ENCODE measurements around the gene UST.
"Not testable (repeated sequence)": the region's sequence is repeated elsewhere in the genome, so short reads cannot be mapped to it uniquely, and the experiment has no call there.

UST gene

GRCh38 chr6:148978298-148978697 lies 231.5 kb downstream of the UST start:
- DNase-seq (ENCODE audit: low read depth), result not testable (repeated sequence)

GRCh38 chr6:148979014-148979901 lies 232.4 kb downstream of the UST start:
- DNase-seq (ENCODE audit: low read depth), result no peak

GRCh38 chr6:148980234-148980633 lies 233.4 kb downstream of the UST start:
- no peak for DNase-seq (ENCODE audit: low read depth)

- no peak for DNase-seq (ENCODE audit: low read depth)
Observed at GRCh38 chr6:148981515-148981914, 234.7 kb downstream of the UST start.

- DNase-seq (ENCODE audit: low read depth), result no peak
Observed at GRCh38 chr6:148983101-148983761, 236.4 kb downstream of the UST start.

GRCh38 chr6:148983966-148984365 lies 237.1 kb downstream of the UST start:
- DNase-seq (ENCODE audit: low read depth), result no peak

GRCh38 chr6:148984531-148985056 lies 237.8 kb downstream of the UST start:
- no peak for DNase-seq (ENCODE audit: low read depth)

GRCh38 chr6:148985499-148985898 lies 238.7 kb downstream of the UST start:
- DNase-seq (ENCODE audit: low read depth), result no peak

GRCh38 chr6:148986608-148987007 lies 239.8 kb downstream of the UST start:
- no peak for DNase-seq (ENCODE audit: low read depth)

- no peak for DNase-seq (ENCODE audit: low read depth)
Observed at GRCh38 chr6:148987982-148988381, 241.2 kb downstream of the UST start.

- DNase-seq (ENCODE audit: low read depth), result no peak
Observed at GRCh38 chr6:148989585-148989984, 242.8 kb downstream of the UST start.

- DNase-seq (ENCODE audit: low read depth), result no peak
Observed at GRCh38 chr6:148990403-148990802, 243.6 kb downstream of the UST start.

GRCh38 chr6:148996815-148997214 lies 250.0 kb downstream of the UST start:
- DNase-seq (ENCODE audit: low read depth), result no peak

GRCh38 chr6:148997865-148998264 lies 251.0 kb downstream of the UST start:
- no peak for DNase-seq (ENCODE audit: low read depth)

- DNase-seq (ENCODE audit: low read depth), result no peak
Observed at GRCh38 chr6:148998704-148999103, 251.9 kb downstream of the UST start.

- DNase-seq (ENCODE audit: low read depth), result no peak
Observed at GRCh38 chr6:148999501-148999900, 252.7 kb downstream of the UST start.

GRCh38 chr6:148999929-149000468 lies 253.2 kb downstream of the UST start:
- DNase-seq (ENCODE audit: low read depth), result no peak

- no peak for DNase-seq (ENCODE audit: low read depth)
Observed at GRCh38 chr6:149001422-149001821, 254.6 kb downstream of the UST start.

GRCh38 chr6:149003560-149003959 lies 256.7 kb downstream of the UST start:
- no peak for DNase-seq (ENCODE audit: low read depth)

GRCh38 chr6:149004664-149005063 lies 257.8 kb downstream of the UST start:
- DNase-seq (ENCODE audit: low read depth), result no peak

GRCh38 chr6:149006236-149006635 lies 259.4 kb downstream of the UST start:
- DNase-seq (ENCODE audit: low read depth), result not testable (repeated sequence)

GRCh38 chr6:149006671-149007070 lies 259.8 kb downstream of the UST start:
- DNase-seq (ENCODE audit: low read depth), result no peak

GRCh38 chr6:149007846-149008245 lies 261.0 kb downstream of the UST start:
- DNase-seq (ENCODE audit: low read depth), result no peak

All from activated T-cell treated with anti-CD3 and anti-CD28 coated beads for 48 hours (primary cell).